Measurements from ENCODE around the gene RPLP1. TPM values are rescaled to one million over a fixed set of nuclear protein-coding genes. Genes with fewer than 3 reads are reported as not detected.

The RPLP1 gene
- total RNA-seq, 1 donor from 2014 or later, result 1,580 TPM

- Mint-ChIP-seq H3K27me3 (ENCODE audit: unreplicated experiment) (no peaks in the 10 kb centered on the region), H3K4me1 (ENCODE audit: unreplicated experiment) (peaks cover 14% of the 10 kb centered on the region)
These were observed 10.7 kb downstream of the RPLP1 start for GRCh38 chr15:69463182-69463756.

GRCh38 chr15:69465253-69465652 lies 12.6 kb downstream of the RPLP1 start:
- Mint-ChIP-seq H3K36me3 (ENCODE audit: unreplicated experiment) (no peaks in the 10 kb centered on the region), H3K4me1 (ENCODE audit: unreplicated experiment) (peaks cover 14% of the 10 kb centered on the region), H3K27me3 (ENCODE audit: unreplicated experiment) (no peaks in the 10 kb centered on the region), H3K27ac (ENCODE audit: unreplicated experiment) (no peak overlapping the region), H3K9me3 (ENCODE audit: unreplicated experiment) (no peaks in the 10 kb centered on the region), H3K4me3 (ENCODE audit: unreplicated experiment) (no peak overlapping the region)
- no peak for TF ChIP-seq CTCF (IDR thresholded peaks at IDR 0.05)
- DNase-seq (ENCODE audit: extremely low spot score, unreplicated experiment), result peak; percentile 6

More at GRCh38 chr15:69463182-69463756, 10.7 kb downstream of the RPLP1 start:
- no peak for DNase-seq (ENCODE audit: extremely low spot score, unreplicated experiment)
- TF ChIP-seq CTCF (IDR thresholded peaks at IDR 0.05), result no peak
- Mint-ChIP-seq H3K27ac (ENCODE audit: unreplicated experiment) (peak overlapping the region; percentile 91), H3K4me3 (ENCODE audit: unreplicated experiment) (peak overlapping the region; percentile 81), H3K36me3 (ENCODE audit: unreplicated experiment) (no peaks in the 10 kb centered on the region), H3K9me3 (ENCODE audit: unreplicated experiment) (no peaks in the 10 kb centered on the region)

GRCh38 chr15:69466733-69467132 lies 14.1 kb downstream of the RPLP1 start:
- Mint-ChIP-seq H3K4me1 (ENCODE audit: unreplicated experiment) (peaks cover 14% of the 10 kb centered on the region), H3K36me3 (ENCODE audit: unreplicated experiment) (no peaks in the 10 kb centered on the region), H3K27me3 (ENCODE audit: unreplicated experiment) (no peaks in the 10 kb centered on the region), H3K27ac (ENCODE audit: unreplicated experiment) (no peak overlapping the region), H3K4me3 (ENCODE audit: unreplicated experiment) (no peak overlapping the region), H3K9me3 (ENCODE audit: unreplicated experiment) (no peaks in the 10 kb centered on the region)
- DNase-seq (ENCODE audit: extremely low spot score, unreplicated experiment), result no peak
- TF ChIP-seq CTCF (IDR thresholded peaks at IDR 0.05), result no peak

- Mint-ChIP-seq H3K4me3 (ENCODE audit: unreplicated experiment) (no peak overlapping the region), H3K4me1 (ENCODE audit: unreplicated experiment) (peaks cover 9% of the 10 kb centered on the region)
- no peak for TF ChIP-seq CTCF (IDR thresholded peaks at IDR 0.05)
These were observed 15.0 kb downstream of the RPLP1 start for GRCh38 chr15:69467636-69468035.

GRCh38 chr15:69468241-69469121 lies 15.9 kb downstream of the RPLP1 start:
- DNase-seq (ENCODE audit: extremely low spot score, unreplicated experiment), result peak; percentile 49
- Mint-ChIP-seq H3K27ac (ENCODE audit: unreplicated experiment) (no peak overlapping the region), H3K4me1 (ENCODE audit: unreplicated experiment) (peaks cover 2% of the 10 kb centered on the region), H3K36me3 (ENCODE audit: unreplicated experiment) (no peaks in the 10 kb centered on the region), H3K4me3 (ENCODE audit: unreplicated experiment) (no peak overlapping the region), H3K9me3 (ENCODE audit: unreplicated experiment) (no peaks in the 10 kb centered on the region), H3K27me3 (ENCODE audit: unreplicated experiment) (no peaks in the 10 kb centered on the region)
- no peak for TF ChIP-seq CTCF (IDR thresholded peaks at IDR 0.05)

More at GRCh38 chr15:69467636-69468035, 15.0 kb downstream of the RPLP1 start:
- peak; percentile 72 for DNase-seq (ENCODE audit: extremely low spot score, unreplicated experiment)
- no peak overlapping the region for H3K27ac Mint-ChIP-seq (ENCODE audit: unreplicated experiment)
- no peaks in the 10 kb centered on the region for H3K27me3 Mint-ChIP-seq (ENCODE audit: unreplicated experiment)
- H3K9me3 Mint-ChIP-seq (ENCODE audit: unreplicated experiment), result no peaks in the 10 kb centered on the region
- no peaks in the 10 kb centered on the region for H3K36me3 Mint-ChIP-seq (ENCODE audit: unreplicated experiment)
